H1 (cell line): ENCODE results near the gene TXNDC11. TPM values are rescaled to one million over a fixed set of nuclear protein-coding genes. Genes with fewer than 3 reads are reported as not detected.

ENCODE experiments used
- CTCF ChIA-PET: fragments of 300-600 bp; sonication (Branson Sonifier 250); formaldehyde crosslinking; loops from one replicate; lab custom pipeline; 2021; ENCODE audit not compliant: partially characterized antibody; lab: Charles Lee
- POLR2A ChIA-PET: fragments of 300-600 bp; sonication (Branson Sonifier 250); formaldehyde crosslinking; loops from one replicate; lab custom pipeline; 2021; ENCODE audit warnings: inconsistent platforms; ENCODE audit not compliant: partially characterized antibody; lab: Charles Lee
- DNase-seq, 2 experiments: peaks; one replicate each; pipeline versions ENCODE4 v3.0.0 to v3.0.0-alpha.2; 2010 to 2022; ENCODE audit warnings: low spot score in 2 of 2, low read depth in 1 of 2, mixed read lengths in 1 of 2
- FAIRE-seq: peaks from 2 replicates; lab custom pipeline; 2011; peaks lifted over from hg19 to GRCh38; lab: Jason Lieb, UNC
- H2AFZ ChIP-seq: 2 replicates; pipeline ENCODE4 v1.8.1; 2012; ENCODE audit warnings: low read length, inconsistent platforms
- H2AK5ac ChIP-seq: 2 replicates; pipeline ENCODE4 v1.6.1; 2013; ENCODE audit warnings: low read depth, low read length
- H2BK120ac ChIP-seq: replicated peaks from 2 replicates; pipeline ENCODE3; 2013; ENCODE audit warnings: low read depth, low read length, inconsistent platforms
- H2BK12ac ChIP-seq: 2 replicates; pipeline ENCODE4 v1.6.1; 2013; ENCODE audit warnings: low read depth, low read length
- H2BK15ac ChIP-seq: 2 replicates; pipeline ENCODE4 v1.6.1; 2013; ENCODE audit warnings: low read length
- H2BK20ac ChIP-seq: 2 replicates; pipeline ENCODE4 v1.6.1; 2013; ENCODE audit warnings: low read length
- H2BK5ac ChIP-seq: 2 replicates; pipeline ENCODE4 v1.6.1; 2013; ENCODE audit warnings: low read depth, low read length
- H3K14ac ChIP-seq: 2 replicates; pipeline ENCODE4 v1.6.1; 2013; ENCODE audit warnings: inconsistent platforms; ENCODE audit not compliant: insufficient read length
- H3K18ac ChIP-seq: 2 replicates; pipeline ENCODE4 v1.6.1; 2013; ENCODE audit warnings: low read length; ENCODE audit errors: extremely low read depth
- H3K23ac ChIP-seq: 2 replicates; pipeline ENCODE4 v1.6.1; 2013; ENCODE audit warnings: inconsistent platforms; ENCODE audit not compliant: insufficient read length
- H3K23me2 ChIP-seq: 2 replicates; pipeline ENCODE4 v1.6.1; 2013; ENCODE audit warnings: low read depth, low read length
- H3K27ac ChIP-seq: 2 replicates; pipeline ENCODE4 v1.6.1; 2011; ENCODE audit warnings: low read depth, low read length, inconsistent platforms
- H3K27me3 ChIP-seq, 4 experiments: replicated peaks in 1 of 4; 1 replicate in 1 of 4; 2 replicates in 3 of 4; pipeline versions ENCODE4 v1.6.1 to v1.8.1; 2011 to 2013; ENCODE audit warnings: low read length in 3 of 4, mild to moderate bottlenecking in 3 of 4, inconsistent platforms in 2 of 4, mixed read lengths in 2 of 4, moderate library complexity in 1 of 4; ENCODE audit not compliant: control insufficient read depth in 3 of 4, insufficient read depth in 3 of 4; ENCODE audit errors: extremely low read depth in 1 of 4
- H3K36me3 ChIP-seq, 4 experiments: 2 replicates each; pipeline versions ENCODE4 v1.6.1 to v1.8.1; 2011 to 2013; ENCODE audit warnings: mild to moderate bottlenecking in 4 of 4, low read length in 3 of 4, moderate library complexity in 2 of 4, control low read depth in 1 of 4, inconsistent platforms in 1 of 4; ENCODE audit not compliant: insufficient read depth in 4 of 4, control insufficient read depth in 2 of 4
- H3K4ac ChIP-seq: replicated peaks from 2 replicates; pipeline ENCODE3; 2013; ENCODE audit warnings: low read length, low read depth, mixed read lengths, inconsistent platforms; ENCODE audit not compliant: insufficient read length
- H3K4me1 ChIP-seq, 4 experiments: replicated peaks in 1 of 4; 1 replicate in 1 of 4; 2 replicates in 3 of 4; pipeline versions ENCODE4 v1.6.1 to v1.8.1; 2011 to 2013; ENCODE audit warnings: low read length in 3 of 4, inconsistent platforms in 2 of 4, mixed read lengths in 1 of 4; ENCODE audit not compliant: insufficient read depth in 4 of 4, control insufficient read depth in 3 of 4
- H3K4me2 ChIP-seq, 2 experiments: 2 replicates each; pipeline versions ENCODE4 v1.6.1 to v1.8.1; 2011 to 2013; ENCODE audit warnings: low read depth in 2 of 2, low read length in 2 of 2, control low read depth in 1 of 2, inconsistent platforms in 1 of 2, mild to moderate bottlenecking in 1 of 2; ENCODE audit not compliant: insufficient read depth in 1 of 2
- H3K4me3 ChIP-seq, 4 experiments: fragments of 200-600, 300-600 bp in 1 of 4; sonication (generic), shearing (Covaris generic), sonication (Bioruptor Twin) in 1 of 4; 2 replicates each; pipeline versions ENCODE4 v1.5.1 to v1.8.1; 2011 to 2016; ENCODE audit warnings: low read length in 4 of 4, low read depth in 3 of 4, control low read depth in 2 of 4, inconsistent platforms in 2 of 4, mild to moderate bottlenecking in 2 of 4, mixed read lengths in 1 of 4, moderate library complexity in 1 of 4; ENCODE audit not compliant: insufficient read depth in 2 of 4; ENCODE audit errors: extremely low read depth in 1 of 4
- H3K56ac ChIP-seq: replicated peaks from 2 replicates; pipeline ENCODE3; 2013; ENCODE audit warnings: low read depth, mild to moderate bottlenecking, mixed read lengths, low read length, inconsistent platforms; ENCODE audit not compliant: insufficient read length
- H3K79me1 ChIP-seq: 2 replicates; pipeline ENCODE4 v1.6.1; 2013; ENCODE audit warnings: low read depth, low read length, control low read depth
- H3K79me2 ChIP-seq, 2 experiments: 2 replicates each; pipeline versions ENCODE4 v1.6.1 to v1.8.1; 2012 to 2013; ENCODE audit warnings: low read length in 2 of 2, mild to moderate bottlenecking in 2 of 2, inconsistent platforms in 1 of 2; ENCODE audit not compliant: insufficient read depth in 2 of 2, control insufficient read depth in 1 of 2
- H3K9ac ChIP-seq, 4 experiments: replicated peaks in 1 of 4; 1 replicate in 1 of 4; 2 replicates in 3 of 4; pipeline versions ENCODE4 v1.6.1 to v1.8.1; 2011 to 2013; ENCODE audit warnings: low read depth in 3 of 4, low read length in 3 of 4, control low read depth in 2 of 4, mild to moderate bottlenecking in 2 of 4, moderate library complexity in 2 of 4, inconsistent platforms in 1 of 4; ENCODE audit errors: extremely low read depth in 1 of 4
- H3K9me3 ChIP-seq, 2 experiments: 2 replicates each; pipeline versions ENCODE4 v1.6.1 to v1.8.1; 2012 to 2013; ENCODE audit warnings: mild to moderate bottlenecking in 2 of 2, moderate library complexity in 2 of 2, control low read depth in 1 of 2, inconsistent platforms in 1 of 2, low read depth in 1 of 2, low read length in 1 of 2, mixed read lengths in 1 of 2; ENCODE audit not compliant: insufficient read depth in 2 of 2
- H4K20me1 ChIP-seq, 2 experiments: replicated peaks in 1 of 2; 2 replicates each; pipeline versions ENCODE3 to v1.8.1; 2011 to 2013; ENCODE audit warnings: inconsistent platforms in 2 of 2, low read length in 2 of 2, mild to moderate bottlenecking in 1 of 2; ENCODE audit not compliant: insufficient read depth in 2 of 2, control insufficient read depth in 1 of 2
- H4K5ac ChIP-seq: 2 replicates; pipeline ENCODE4 v1.6.1; 2013; ENCODE audit warnings: low read length, low read depth, mixed read lengths, inconsistent platforms; ENCODE audit not compliant: insufficient read length
- H4K8ac ChIP-seq: 2 replicates; pipeline ENCODE4 v1.8.0; 2013; ENCODE audit warnings: mild to moderate bottlenecking, moderate library complexity, low read length, inconsistent platforms; ENCODE audit not compliant: insufficient read depth; ENCODE audit errors: extremely low read depth
- H4K91ac ChIP-seq: replicated peaks from 2 replicates; pipeline ENCODE3; 2013; ENCODE audit warnings: low read length, mixed read lengths, inconsistent platforms; ENCODE audit not compliant: insufficient read length
- NANOG ChIP-seq: IDR thresholded peaks from 2 replicates; pipeline ENCODE4 v1.6.1; 2011; ENCODE audit warnings: low read length, low read depth, mild to moderate bottlenecking, inconsistent platforms; ENCODE audit not compliant: insufficient read depth, poor library complexity, severe bottlenecking
- TCF12 ChIP-seq: IDR thresholded peaks from 2 replicates; pipeline ENCODE4 v1.6.1; 2011; ENCODE audit warnings: low read depth, mild to moderate bottlenecking, low read length
- WGBS, 2 experiments: shearing (Covaris generic) in 1 of 2; methylation state at CpG; one replicate each; pipeline versions ENCODE4 v1.1.6 to v1.1.7; 2013 to 2015; ENCODE audit warnings: low lambda C conversion rate in 2 of 2, mixed read lengths in 2 of 2, inconsistent platforms in 1 of 2, low coverage in 1 of 2, missing lambda C conversion rate in 1 of 2; ENCODE audit not compliant: insufficient replicate concordance in 2 of 2, insufficient coverage in 1 of 2, insufficient read length in 1 of 2; ENCODE audit errors: extremely low coverage in 1 of 2, missing lambda C conversion rate in 1 of 2; 5-methylcytosine and 5-hydroxymethylcytosine counted together
- polyA plus RNA-seq, 7 experiments: library from polyadenylated mRNA; depleted of rRNA in 3 of 7; stranded (reverse) in 5 of 7; unstranded in 2 of 7; fragments of >200 nt in 5 of 7; fragments of 200-250 nt in 2 of 7; gene quantifications; 1 replicate in 5 of 7; 2 replicates in 1 of 7; 4 replicates in 1 of 7; pipeline versions ENCODE4 v1.2.1 to v1.2.3, GENCODE V29; 2011 to 2013; ENCODE audit warnings: missing spikeins in 2 of 7, mixed read lengths in 2 of 7
- total RNA-seq: library from RNA; stranded (reverse); fragmentation: NEBNext Ultra II Directional; extraction: Animal tissue kit (Norgen Biotek cat#: 25700); gene quantifications from 2 replicates; pipeline ENCODE4 v1.2.1, GENCODE V29; 2021

The TXNDC11 gene
- total and polyA plus RNA-seq, 2 of the 8 experiments (the other 6 are each of a cell fraction or from before 2014, with no cell fraction given): 13.5 to 13.8 TPM

- Histone ChIP-seq H3K4me3 (no peak overlapping the region), H3K27ac (no peak overlapping the region), H4K20me1 (no peaks in the 10 kb centered on the region), H2AK5ac (no peak overlapping the region), H3K27me3 (no peaks in the 10 kb centered on the region), H2BK120ac (no peak overlapping the region), H4K91ac (no peak overlapping the region), H4K8ac (no peak overlapping the region), H2BK5ac (no peak overlapping the region), H3K79me2 (peaks cover 0 to 34% of the 10 kb centered on the region in 2 experiments; a peak in 2 of 4 replicates), H3K79me1 (no peaks in the 10 kb centered on the region; the same call in 1 of the 2 replicates), H3K9ac (no peak overlapping the region), H3K23me2 (no peaks in the 10 kb centered on the region), H3K36me3 (peaks cover 0 to 17% (median 14%) of the 10 kb centered on the region in 4 experiments; a peak in 6 of 8 replicates), H4K5ac (no peak overlapping the region), H2AFZ (no peak overlapping the region), H2BK20ac (no peak overlapping the region), H3K4me2 (no peak overlapping the region), H3K4ac (no peak overlapping the region), H2BK12ac (no peak overlapping the region), H3K23ac (no peak overlapping the region), H3K4me1 (peaks cover 2 to 6% (median 3%) of the 10 kb centered on the region in 4 experiments; a peak in 2 of 7 replicates), H3K18ac (no peak overlapping the region), H3K14ac (no peak overlapping the region), H3K9me3 (no peaks in the 10 kb centered on the region), H2BK15ac (no peak overlapping the region), H3K56ac (no peak overlapping the region)
- FAIRE-seq (no peak), DNase-seq (no peak)
- TF ChIP-seq NANOG (no peak), TCF12 (no peak)
- ChIA-PET CTCF (interaction anchor here (0.5 to 2.4 kb wide), 8 partner anchors 9 to 673 kb away, joined by 3 to 10 read pairs (median 3); no protein-coding TSS in a partner anchor), POLR2A (interaction anchor here (0.8 to 1.1 kb wide), 2 partner anchors 61 to 104 kb away, joined by 3 read pairs; partner anchors contain the start of gene ZC3H7A)
- WGBS, 2 experiments: 95% methylated on average over 6 of the region's 6 CpGs; no CpG with 5 or more reads in 1 of the 2 experiments
Observed at GRCh38 chr16:11736903-11737302, 5.8 kb downstream of the TXNDC11 start.
